Peyer's patch (tissue), 4 donors: Measurements from ENCODE around the gene BCL3. TPM values are rescaled to one million over a fixed set of nuclear protein-coding genes. Genes with fewer than 3 reads are reported as not detected.

ENCODE experiments used
- DNase-seq, 3 donors: peaks; one replicate each; pipeline ENCODE4 v3.0.0-alpha.2; 2017 to 2019
- H3K27ac ChIP-seq, 4 donors: fragments of 200-600 bp; sonication (generic); one replicate each; pipeline ENCODE4 v1.5.1; 2016 to 2019
- H3K27me3 ChIP-seq, 2 donors: fragments of 200-600 bp; sonication (generic); one replicate each; pipeline ENCODE4 v1.5.1; 2019
- H3K36me3 ChIP-seq, 3 donors: fragments of 200-600 bp; sonication (generic); one replicate each; pipeline ENCODE4 v1.5.1; 2016 to 2019
- H3K4me1 ChIP-seq, 4 donors: fragments of 200-600 bp; sonication (generic); one replicate each; pipeline ENCODE4 v1.5.1; 2016 to 2019
- H3K4me3 ChIP-seq, 4 donors: fragments of 200-600 bp; sonication (generic); 1 replicate in 3 of 4; 2 replicates in 1 of 4; pipeline ENCODE4 v1.5.1; 2016 to 2019; ENCODE audit warnings: mild to moderate bottlenecking in 1 of 4
- H3K9me3 ChIP-seq, 4 donors: fragments of 200-600 bp; sonication (generic); one replicate each; pipeline ENCODE4 v1.5.1; 2016 to 2019; ENCODE audit warnings: mild to moderate bottlenecking in 1 of 4
- POLR2A ChIP-seq, 2 donors: fragments of 450-650 bp; IDR thresholded peaks; one replicate each; pipeline ENCODE4 v1.5.1; 2017; ENCODE audit warnings: antibody characterized with exemption in 2 of 2, mild to moderate bottlenecking in 2 of 2, moderate library complexity in 2 of 2
- total RNA-seq, 4 donors: library from RNA; depleted of rRNA; stranded (reverse); fragments of >200 nt; gene quantifications; one replicate each; pipeline ENCODE4 v1.1.0, GENCODE V29; 2016
- TF ChIP-seq, protein P1 (sequence below), 6 experiments: fragments of 450-650 bp in 4 of 6; fragments of 200-600 bp in 2 of 6; sonication (generic) in 1 of 6; IDR thresholded peaks; one replicate each; pipeline ENCODE4 v1.5.1; 2017 to 2019; ENCODE audit warnings: antibody characterized with exemption in 6 of 6, mild to moderate bottlenecking in 3 of 6, moderate library complexity in 1 of 6

Gene BCL3
- total RNA-seq, 4 donors from 2014 or later, result 45.4 to 136 (median 119) TPM

- Histone ChIP-seq H3K27ac (no peak overlapping the region), H3K27me3 (no peaks in the 10 kb centered on the region), H3K4me3 (no peak overlapping the region), H3K9me3 (peaks cover 0 to 4% (median 0%) of the 10 kb centered on the region in 4 donors), H3K4me1 (no peaks in the 10 kb centered on the region), H3K36me3 (no peaks in the 10 kb centered on the region)
- DNase-seq, result no peak
- TF ChIP-seq, protein P1, sequence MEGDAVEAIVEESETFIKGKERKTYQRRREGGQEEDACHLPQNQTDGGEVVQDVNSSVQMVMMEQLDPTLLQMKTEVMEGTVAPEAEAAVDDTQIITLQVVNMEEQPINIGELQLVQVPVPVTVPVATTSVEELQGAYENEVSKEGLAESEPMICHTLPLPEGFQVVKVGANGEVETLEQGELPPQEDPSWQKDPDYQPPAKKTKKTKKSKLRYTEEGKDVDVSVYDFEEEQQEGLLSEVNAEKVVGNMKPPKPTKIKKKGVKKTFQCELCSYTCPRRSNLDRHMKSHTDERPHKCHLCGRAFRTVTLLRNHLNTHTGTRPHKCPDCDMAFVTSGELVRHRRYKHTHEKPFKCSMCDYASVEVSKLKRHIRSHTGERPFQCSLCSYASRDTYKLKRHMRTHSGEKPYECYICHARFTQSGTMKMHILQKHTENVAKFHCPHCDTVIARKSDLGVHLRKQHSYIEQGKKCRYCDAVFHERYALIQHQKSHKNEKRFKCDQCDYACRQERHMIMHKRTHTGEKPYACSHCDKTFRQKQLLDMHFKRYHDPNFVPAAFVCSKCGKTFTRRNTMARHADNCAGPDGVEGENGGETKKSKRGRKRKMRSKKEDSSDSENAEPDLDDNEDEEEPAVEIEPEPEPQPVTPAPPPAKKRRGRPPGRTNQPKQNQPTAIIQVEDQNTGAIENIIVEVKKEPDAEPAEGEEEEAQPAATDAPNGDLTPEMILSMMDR (IDR thresholded peaks at IDR 0.05), result no peak
- TF ChIP-seq POLR2A (IDR thresholded peaks at IDR 0.05), result no peak
Measured at GRCh38 chr19:44710483-44710882, 38.0 kb upstream of the BCL3 start.

- H3K27ac ChIP-seq, result no peak overlapping the region
- DNase-seq, result no peak
- H3K27me3 ChIP-seq, result no peaks in the 10 kb centered on the region
- H3K9me3 ChIP-seq, result peaks cover 0 to 4% (median 0%) of the 10 kb centered on the region in 4 donors
- H3K36me3 ChIP-seq, result no peaks in the 10 kb centered on the region
- H3K4me3 ChIP-seq, result no peak overlapping the region
- no peak for TF ChIP-seq POLR2A (IDR thresholded peaks at IDR 0.05)
- H3K4me1 ChIP-seq, result no peaks in the 10 kb centered on the region
Measured at GRCh38 chr19:44712864-44713515, 35.5 kb upstream of the BCL3 start.

DNA sequence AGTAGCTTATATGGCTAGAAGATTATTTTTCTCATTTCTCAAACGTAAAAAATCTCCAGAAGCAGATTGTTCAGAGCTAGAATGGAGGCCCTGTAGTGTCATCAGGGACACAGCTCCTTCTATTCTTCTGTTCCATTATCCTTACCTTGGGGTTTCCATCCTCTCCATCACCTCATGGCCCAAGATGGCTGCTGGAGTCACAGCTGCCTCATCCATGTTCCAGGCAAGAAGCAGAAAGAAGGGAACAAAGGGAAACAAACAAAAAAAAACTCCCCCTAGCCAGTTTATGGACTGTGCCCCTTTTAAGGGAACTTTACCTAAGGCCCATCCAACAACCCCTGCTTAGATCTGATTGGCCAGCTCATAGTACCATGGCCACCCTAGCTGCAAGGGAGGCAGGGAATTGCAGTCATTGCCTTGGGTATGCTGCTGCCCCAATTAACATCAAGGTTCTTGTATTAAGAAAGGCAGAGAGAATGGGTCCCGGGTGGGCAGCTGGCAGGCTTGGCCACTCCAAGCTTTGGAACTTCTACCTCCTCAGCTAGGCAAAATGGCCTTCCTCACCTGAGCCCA lies 33.8 kb upstream of the BCL3 start:
- Histone ChIP-seq H3K27me3 (no peaks in the 10 kb centered on the region), H3K27ac (no peak overlapping the region), H3K36me3 (no peaks in the 10 kb centered on the region), H3K4me1 (peaks cover 0 to 14% (median 5%) of the 10 kb centered on the region in 4 donors), H3K9me3 (peaks cover 0 to 4% (median 0%) of the 10 kb centered on the region in 4 donors), H3K4me3 (no peak overlapping the region)
- TF ChIP-seq, protein P1 (IDR thresholded peaks at IDR 0.05), result no peak
- no peak for TF ChIP-seq POLR2A (IDR thresholded peaks at IDR 0.05)
- no peak for DNase-seq

GRCh38 chr19:44717603-44718002 lies 30.9 kb upstream of the BCL3 start:
- no peak for TF ChIP-seq POLR2A (IDR thresholded peaks at IDR 0.05)
- TF ChIP-seq, protein P1 (IDR thresholded peaks at IDR 0.05), result no peak
- H3K27ac ChIP-seq, result peak overlapping the region in 2 of 4 donors; percentile 65 to 69
- H3K36me3 ChIP-seq, result no peaks in the 10 kb centered on the region
- H3K4me3 ChIP-seq, result no peak overlapping the region
- DNase-seq, result no peak
- peaks cover 0 to 4% (median 0%) of the 10 kb centered on the region in 4 donors for H3K9me3 ChIP-seq
- peaks cover 0 to 14% (median 5%) of the 10 kb centered on the region in 4 donors for H3K4me1 ChIP-seq
- H3K27me3 ChIP-seq, result no peaks in the 10 kb centered on the region

DNA sequence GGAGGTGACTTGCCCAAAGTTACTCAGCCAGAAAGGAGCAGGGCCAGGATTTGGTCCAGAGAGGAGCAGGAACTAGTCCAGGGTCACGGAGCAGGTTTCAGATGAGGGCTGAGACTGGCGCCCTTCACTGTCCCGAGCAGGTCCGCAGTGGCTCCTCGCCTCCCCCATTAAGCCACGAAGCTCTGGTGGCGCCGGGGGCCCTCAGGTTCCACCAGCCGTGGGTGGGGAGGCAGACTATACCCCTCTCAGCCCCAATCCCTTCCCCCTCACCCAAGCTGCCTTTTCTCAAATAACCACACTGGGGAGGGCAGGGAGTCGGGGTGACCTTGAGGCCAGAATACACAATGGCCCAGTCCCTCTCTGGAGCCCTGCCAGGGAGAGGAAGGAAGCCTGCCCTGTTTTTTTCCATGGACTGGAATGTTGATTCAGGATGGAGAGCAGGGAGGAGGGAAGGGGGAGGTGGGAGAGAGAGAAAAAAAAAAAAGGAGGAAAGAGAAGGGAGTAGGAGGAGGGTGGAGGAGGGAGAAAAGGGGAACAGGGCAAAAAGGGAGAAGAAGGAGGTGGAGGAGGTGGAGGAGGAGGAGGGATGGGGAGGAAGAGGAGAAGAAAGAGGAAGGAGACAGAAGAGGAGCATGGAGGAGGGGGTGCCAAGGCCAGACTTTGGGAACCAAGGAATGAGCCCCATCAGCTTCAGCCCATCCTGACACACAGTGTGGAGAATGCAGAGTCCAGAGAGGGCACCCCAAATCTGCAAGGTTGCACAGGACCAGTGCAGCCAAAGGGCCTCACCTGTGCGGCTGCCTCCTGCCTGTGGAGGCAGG lies 29.9 kb upstream of the BCL3 start:
- Histone ChIP-seq H3K9me3 (peaks cover 0 to 4% (median 0%) of the 10 kb centered on the region in 4 donors), H3K27ac (peak overlapping the region; percentile 65 to 81 (median 69)), H3K36me3 (no peaks in the 10 kb centered on the region), H3K4me3 (peak overlapping the region in 1 of 4 donors; percentile 23), H3K4me1 (peaks cover 0 to 22% (median 6%) of the 10 kb centered on the region in 4 donors), H3K27me3 (no peaks in the 10 kb centered on the region)
- DNase-seq, result peak in 2 of 3 donors; percentile 68 to 70
- TF ChIP-seq POLR2A (IDR thresholded peaks at IDR 0.05), result no peak
- TF ChIP-seq, protein P1 (IDR thresholded peaks at IDR 0.05), result peak in 1 of 6 experiments; percentile 3
